Measurements from ENCODE around the gene ZNF212.
A peak's percentile ranks its signal among the peaks of the same experiment; 100 is the strongest.
"Not testable (repeated sequence)": the region's sequence is repeated elsewhere in the genome, so short reads cannot be mapped to it uniquely, and the experiment has no call there.

The ZNF212 gene

GRCh38 chr7:149255174-149255573 lies 15.7 kb downstream of the ZNF212 start:
- DNase-seq: no peak

- no peak for DNase-seq
Measured at GRCh38 chr7:149256568-149256967, 17.1 kb downstream of the ZNF212 start.

- DNase-seq: no peak
Measured at GRCh38 chr7:149257146-149257545, 17.7 kb downstream of the ZNF212 start.

GRCh38 chr7:149261316-149261828 lies 21.9 kb downstream of the ZNF212 start:
- peak in 1 of 2 donors; percentile 14 for DNase-seq

GRCh38 chr7:149261829-149262617 lies 22.6 kb downstream of the ZNF212 start, which contains the start of gene ZNF783:
Gene ZNF783 (plus strand): TSS chr7:149262196. CDS start chr7:149262334, 138 bp downstream.
- DNase-seq: peak; percentile 86 to 90

- DNase-seq: no peak
Measured at GRCh38 chr7:149266451-149266850, 27.0 kb downstream of the ZNF212 start.

- no peak for DNase-seq
Measured at GRCh38 chr7:149267733-149268132, 28.3 kb downstream of the ZNF212 start.

GRCh38 chr7:149274424-149274823 lies 35.0 kb downstream of the ZNF212 start:
- DNase-seq: not testable (repeated sequence)

- DNase-seq: no peak
Measured at GRCh38 chr7:149277871-149278270, 38.4 kb downstream of the ZNF212 start.

- no peak for DNase-seq
Measured at GRCh38 chr7:149278396-149278795, 38.9 kb downstream of the ZNF212 start.

- DNase-seq: no peak
Measured at GRCh38 chr7:149279111-149279743, 39.8 kb downstream of the ZNF212 start.

GRCh38 chr7:149280151-149280550 lies 40.7 kb downstream of the ZNF212 start:
- no peak for DNase-seq

- no peak for DNase-seq
Measured at GRCh38 chr7:149280661-149281507, 41.4 kb downstream of the ZNF212 start.

- no peak for DNase-seq
Measured at GRCh38 chr7:149281508-149282330, 42.3 kb downstream of the ZNF212 start.

GRCh38 chr7:149282331-149282655 lies 42.8 kb downstream of the ZNF212 start:
- DNase-seq: no peak

GRCh38 chr7:149283321-149283720 lies 43.9 kb downstream of the ZNF212 start:
- DNase-seq: no peak

- peak; percentile 38 to 62 for DNase-seq
Measured at GRCh38 chr7:149284343-149284742, 44.9 kb downstream of the ZNF212 start.

GRCh38 chr7:149284850-149285585 lies 45.6 kb downstream of the ZNF212 start:
- peak; percentile 97 to 99 for DNase-seq

GRCh38 chr7:149285603-149286002 lies 46.2 kb downstream of the ZNF212 start:
- no peak for DNase-seq

GRCh38 chr7:149286811-149287400 lies 47.5 kb downstream of the ZNF212 start:
- DNase-seq: peak in 1 of 2 donors; percentile 3

- DNase-seq: no peak
Measured at GRCh38 chr7:149287622-149288021, 48.2 kb downstream of the ZNF212 start.
